Tibial nerve (tissue), 3 donors: ENCODE measurements around the gene SAP30L.

Experiments
- CTCF ChIP-seq, 5 experiments: fragments of 200-600 bp in 3 of 5; fragments of 450-650 bp in 2 of 5; sonication (generic) in 3 of 5; IDR thresholded peaks; one replicate each; pipeline ENCODE4 v1.5.1; 2016 to 2019; ENCODE audit warnings: antibody characterized with exemption in 5 of 5, mild to moderate bottlenecking in 3 of 5, moderate library complexity in 2 of 5
- POLR2A ChIP-seq, 2 donors: fragments of 450-650 bp; IDR thresholded peaks; one replicate each; pipeline ENCODE4 v1.6.1; 2017; ENCODE audit warnings: antibody characterized with exemption in 2 of 2, mild to moderate bottlenecking in 2 of 2, moderate library complexity in 2 of 2

DNA sequence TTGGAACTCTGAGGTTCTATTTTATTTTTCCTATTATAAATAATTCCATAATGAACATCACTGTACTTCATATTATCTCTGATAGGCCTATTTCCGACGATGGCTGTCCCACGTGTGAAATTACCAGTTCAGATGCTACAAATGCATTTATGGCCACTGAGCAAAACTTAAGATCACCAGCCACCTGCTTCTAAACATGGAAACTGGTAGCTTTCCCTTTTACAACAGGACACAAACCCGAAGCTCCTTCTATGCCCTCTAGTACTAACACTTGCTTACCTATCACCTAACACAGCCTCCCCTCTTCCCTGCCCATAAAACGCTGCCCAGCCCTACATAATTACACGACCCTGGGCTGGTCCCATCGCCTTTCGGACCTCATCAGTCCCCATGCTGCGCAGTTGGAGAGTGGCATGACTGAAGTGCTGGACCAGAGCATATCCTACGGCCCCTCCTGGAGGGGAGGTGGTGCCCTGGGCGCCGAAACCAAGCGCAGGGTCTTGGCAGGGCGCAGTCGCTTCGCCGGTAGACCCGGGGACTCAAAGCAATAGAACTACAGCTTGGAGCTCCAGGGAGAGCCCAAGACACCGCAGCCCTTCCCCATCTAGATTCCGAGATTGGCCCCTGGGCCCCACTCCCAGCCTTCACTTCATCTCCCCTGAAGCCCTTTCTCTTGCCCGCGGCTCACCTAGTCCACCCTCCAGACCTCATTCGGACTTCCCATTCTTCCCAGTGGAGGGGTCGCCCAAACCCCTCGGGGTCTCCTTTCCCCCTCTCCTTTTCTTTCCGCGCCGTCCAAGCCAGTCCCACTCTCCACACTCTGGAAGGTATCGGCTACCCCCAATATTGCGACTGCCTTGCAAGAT, 1.0 kb upstream of the SAP30L start:
- TF ChIP-seq CTCF (IDR thresholded peaks at IDR 0.05) = no peak
- no peak for TF ChIP-seq POLR2A (IDR thresholded peaks at IDR 0.05)
